Peyer's patch (tissue), 4 donors: Measurements from ENCODE around the gene ATP11A. TPM values are rescaled to one million over a fixed set of nuclear protein-coding genes. Genes with fewer than 3 reads are reported as not detected.

Experiments used
- DNase-seq, 3 donors: peaks; one replicate each; pipeline ENCODE4 v3.0.0-alpha.2; 2017 to 2019
- H3K27ac ChIP-seq, 4 donors: fragments of 200-600 bp; sonication (generic); one replicate each; pipeline ENCODE4 v1.5.1; 2016 to 2019
- H3K27me3 ChIP-seq, 2 donors: fragments of 200-600 bp; sonication (generic); one replicate each; pipeline ENCODE4 v1.5.1; 2019
- H3K36me3 ChIP-seq, 3 donors: fragments of 200-600 bp; sonication (generic); one replicate each; pipeline ENCODE4 v1.5.1; 2016 to 2019
- H3K4me1 ChIP-seq, 4 donors: fragments of 200-600 bp; sonication (generic); one replicate each; pipeline ENCODE4 v1.5.1; 2016 to 2019
- H3K4me3 ChIP-seq, 4 donors: fragments of 200-600 bp; sonication (generic); 1 replicate in 3 of 4; 2 replicates in 1 of 4; pipeline ENCODE4 v1.5.1; 2016 to 2019; ENCODE audit warnings: mild to moderate bottlenecking in 1 of 4
- H3K9me3 ChIP-seq, 4 donors: fragments of 200-600 bp; sonication (generic); one replicate each; pipeline ENCODE4 v1.5.1; 2016 to 2019; ENCODE audit warnings: mild to moderate bottlenecking in 1 of 4
- CTCF ChIP-seq, 6 experiments: fragments of 450-650 bp in 4 of 6; fragments of 200-600 bp in 2 of 6; sonication (generic) in 1 of 6; IDR thresholded peaks; one replicate each; pipeline ENCODE4 v1.5.1; 2017 to 2019; ENCODE audit warnings: antibody characterized with exemption in 6 of 6, mild to moderate bottlenecking in 3 of 6, moderate library complexity in 1 of 6
- POLR2A ChIP-seq, 2 donors: fragments of 450-650 bp; IDR thresholded peaks; one replicate each; pipeline ENCODE4 v1.5.1; 2017; ENCODE audit warnings: antibody characterized with exemption in 2 of 2, mild to moderate bottlenecking in 2 of 2, moderate library complexity in 2 of 2
- total RNA-seq, 4 donors: library from RNA; depleted of rRNA; stranded (reverse); fragments of >200 nt; gene quantifications; one replicate each; pipeline ENCODE4 v1.1.0, GENCODE V29; 2016

ATP11A gene
- total RNA-seq, 4 donors from 2014 or later: 33.1 to 64.2 (median 53.7) TPM

DNA sequence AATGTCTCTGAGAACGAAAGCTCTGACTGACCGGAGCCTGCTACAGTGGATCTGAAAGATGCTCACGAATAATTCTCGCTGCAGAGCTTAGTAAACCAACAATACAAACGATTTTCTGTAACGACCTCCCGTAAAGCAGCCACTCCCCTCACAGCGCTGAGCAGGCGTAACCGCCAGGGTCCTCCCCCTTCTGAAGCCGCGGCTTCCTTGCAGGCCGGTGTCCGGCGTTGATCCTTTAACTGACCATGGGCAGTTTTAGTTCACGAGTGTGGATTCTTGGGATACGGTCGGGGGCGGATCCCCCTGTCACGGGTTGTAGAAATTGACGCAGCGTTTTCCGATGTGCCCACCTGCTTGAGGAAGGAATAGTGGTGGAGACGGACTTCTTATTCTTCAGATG lies 75.9 kb downstream of the ATP11A start:
- H3K4me1 ChIP-seq: peaks cover 0 to 18% (median 0%) of the 10 kb centered on the region in 4 donors
- no peak for TF ChIP-seq POLR2A (IDR thresholded peaks at IDR 0.05)
- no peak for TF ChIP-seq CTCF (IDR thresholded peaks at IDR 0.05)
- no peaks in the 10 kb centered on the region for H3K9me3 ChIP-seq
- no peaks in the 10 kb centered on the region for H3K27me3 ChIP-seq
- peak in 1 of 3 donors; percentile 34 for DNase-seq
- H3K4me3 ChIP-seq: no peak overlapping the region
- H3K36me3 ChIP-seq: no peaks in the 10 kb centered on the region
- H3K27ac ChIP-seq: no peak overlapping the region

GRCh38 chr13:112766336-112766735 lies 76.5 kb downstream of the ATP11A start:
- Histone ChIP-seq H3K4me3 (no peak overlapping the region), H3K9me3 (no peaks in the 10 kb centered on the region), H3K36me3 (no peaks in the 10 kb centered on the region), H3K27ac (no peak overlapping the region), H3K27me3 (no peaks in the 10 kb centered on the region), H3K4me1 (peaks cover 0 to 18% (median 0%) of the 10 kb centered on the region in 4 donors)
- peak in 1 of 3 donors; percentile 35 for DNase-seq
- TF ChIP-seq CTCF (IDR thresholded peaks at IDR 0.05) (no peak), POLR2A (IDR thresholded peaks at IDR 0.05) (no peak)

- TF ChIP-seq CTCF (IDR thresholded peaks at IDR 0.05) (no peak), POLR2A (IDR thresholded peaks at IDR 0.05) (no peak)
- no peaks in the 10 kb centered on the region for H3K36me3 ChIP-seq
Measured at GRCh38 chr13:112767506-112768471, 78.0 kb downstream of the ATP11A start.

DNA sequence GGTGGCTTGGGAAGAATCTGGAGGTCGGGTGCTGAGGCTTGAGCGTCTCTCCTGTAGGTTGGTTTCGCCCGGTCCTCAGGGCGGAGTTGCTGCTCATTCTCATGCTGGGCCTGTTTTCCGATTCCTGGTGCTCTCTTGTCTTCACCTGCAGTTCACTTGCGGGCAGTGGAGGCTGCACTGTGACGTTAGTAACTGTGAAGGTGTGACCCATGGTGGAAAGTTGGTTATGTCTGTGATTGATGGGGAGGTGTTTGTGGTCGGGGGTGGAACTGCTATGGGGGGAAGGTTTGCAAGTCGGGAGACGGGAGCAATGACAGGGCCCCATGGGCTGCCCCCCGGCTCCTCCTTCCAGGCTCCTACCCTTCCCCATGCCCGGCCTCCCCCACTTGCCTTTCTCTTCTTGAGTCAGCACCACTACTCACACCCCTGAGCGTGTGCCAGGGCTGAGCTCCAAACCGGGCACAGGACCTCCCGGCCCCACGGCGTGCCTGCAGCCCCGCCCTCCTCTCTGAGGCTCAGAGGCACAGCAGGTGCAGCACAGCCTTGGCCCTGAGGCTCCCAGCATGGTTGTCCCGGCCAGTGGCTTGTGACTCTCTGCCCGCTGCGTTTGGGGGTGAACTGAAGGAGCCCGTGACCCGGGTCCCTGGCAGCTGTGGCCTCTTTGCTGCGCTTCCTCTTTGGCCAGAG lies 79.1 kb downstream of the ATP11A start:
- H3K9me3 ChIP-seq: no peaks in the 10 kb centered on the region
- no peak for TF ChIP-seq CTCF (IDR thresholded peaks at IDR 0.05)
- peak in 1 of 3 donors; percentile 25 for DNase-seq
- no peaks in the 10 kb centered on the region for H3K27me3 ChIP-seq
- peaks cover 0 to 18% (median 0%) of the 10 kb centered on the region in 4 donors for H3K4me1 ChIP-seq
- no peak overlapping the region for H3K4me3 ChIP-seq
- no peaks in the 10 kb centered on the region for H3K36me3 ChIP-seq
- H3K27ac ChIP-seq: no peak overlapping the region

More at GRCh38 chr13:112767506-112768471, 78.0 kb downstream of the ATP11A start:
- Histone ChIP-seq H3K4me3 (peak overlapping the region in 1 of 4 donors; percentile 7), H3K27me3 (no peaks in the 10 kb centered on the region), H3K4me1 (peaks cover 0 to 18% (median 0%) of the 10 kb centered on the region in 4 donors), H3K9me3 (no peaks in the 10 kb centered on the region), H3K27ac (no peak overlapping the region)
- peak in 2 of 3 donors; percentile 51 to 72 for DNase-seq

DNA sequence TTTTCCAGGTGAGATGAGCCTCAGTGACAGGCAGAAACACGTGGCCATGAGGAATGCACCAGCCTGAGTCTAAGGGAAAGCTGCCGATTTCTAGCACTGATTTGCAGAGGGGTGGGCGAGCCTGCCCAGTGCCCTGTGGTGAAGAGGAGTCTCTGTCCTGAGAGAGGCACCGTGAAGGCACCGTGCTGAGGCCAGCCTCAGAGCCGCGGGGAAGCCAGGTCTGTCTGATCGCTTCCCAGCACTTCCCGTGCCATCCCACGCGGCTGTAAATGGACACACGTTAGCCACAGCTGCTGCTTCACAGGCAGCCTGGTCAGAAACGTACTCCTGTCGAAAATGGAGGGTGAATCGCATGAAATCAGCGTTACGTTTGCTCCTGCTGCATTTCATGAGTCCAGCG lies 79.8 kb downstream of the ATP11A start:
- TF ChIP-seq POLR2A (IDR thresholded peaks at IDR 0.05) (no peak), CTCF (IDR thresholded peaks at IDR 0.05) (no peak)
- Histone ChIP-seq H3K9me3 (no peaks in the 10 kb centered on the region), H3K27me3 (no peaks in the 10 kb centered on the region)

More for the DNA sequence above, 79.8 kb downstream of the ATP11A start:
- no peak for DNase-seq
- Histone ChIP-seq H3K36me3 (no peaks in the 10 kb centered on the region), H3K27ac (no peak overlapping the region), H3K4me1 (peaks cover 0 to 18% (median 0%) of the 10 kb centered on the region in 4 donors), H3K4me3 (no peak overlapping the region)
